CD14-positive monocyte (primary cell): ENCODE measurements around the gene AKAP6. TPM values are rescaled to one million over a fixed set of nuclear protein-coding genes. Genes with fewer than 3 reads are reported as not detected.

Source experiments
- DNase-seq, 3 donors: peaks; one replicate each; pipeline ENCODE4 v3.0.0-alpha.2; 2011 to 2022
- H2AFZ ChIP-seq: 2 replicates; pipeline ENCODE4 v1.6.0; 2012; ENCODE audit warnings: mild to moderate bottlenecking, low read depth, low read length, inconsistent platforms; ENCODE audit not compliant: insufficient read depth, poor library complexity, severe bottlenecking
- H3K27ac ChIP-seq, 2 donors: 1 replicate in 1 of 2; 2 replicates in 1 of 2; pipeline ENCODE4 v1.5.1; 2012 to 2013; ENCODE audit warnings: low read length in 2 of 2, control low read depth in 1 of 2, inconsistent platforms in 1 of 2, low read depth in 1 of 2, mild to moderate bottlenecking in 1 of 2
- H3K27me3 ChIP-seq, 2 donors: one replicate each; pipeline versions ENCODE4 v1.6.0 to v1.6.1; 2011 to 2013; ENCODE audit warnings: low read length in 2 of 2; ENCODE audit not compliant: control insufficient read depth in 2 of 2, insufficient read depth in 2 of 2
- H3K36me3 ChIP-seq, 2 donors: replicated peaks in 1 of 2; 1 replicate in 1 of 2; 2 replicates in 1 of 2; pipeline versions ENCODE4 v1.5.1 to v1.6.1; 2012 to 2013; ENCODE audit warnings: low read length in 2 of 2, control low read depth in 1 of 2, inconsistent platforms in 1 of 2, mild to moderate bottlenecking in 1 of 2; ENCODE audit not compliant: insufficient read depth in 2 of 2, control insufficient read depth in 1 of 2
- H3K4me1 ChIP-seq, 2 donors: 1 replicate in 1 of 2; 2 replicates in 1 of 2; pipeline versions ENCODE4 v1.5.1 to v1.6.1; 2012 to 2013; ENCODE audit warnings: low read length in 2 of 2, control low read depth in 1 of 2, inconsistent platforms in 1 of 2, mild to moderate bottlenecking in 1 of 2, moderate library complexity in 1 of 2; ENCODE audit not compliant: insufficient read depth in 2 of 2, control insufficient read depth in 1 of 2
- H3K4me2 ChIP-seq: replicated peaks from 2 replicates; pipeline ENCODE3; 2012; ENCODE audit warnings: low read length, moderate library complexity, mild to moderate bottlenecking; ENCODE audit not compliant: poor library complexity, severe bottlenecking; ENCODE audit errors: extremely low read depth
- H3K4me3 ChIP-seq, 3 experiments: fragments of 200-600 bp in 1 of 3; sonication (generic) in 1 of 3; replicated peaks in 1 of 3; 1 replicate in 2 of 3; 2 replicates in 1 of 3; pipeline ENCODE4 v1.5.1; 2011 to 2013; ENCODE audit warnings: low read length in 3 of 3, mild to moderate bottlenecking in 3 of 3, control low read depth in 2 of 3, low read depth in 2 of 3, inconsistent platforms in 1 of 3, moderate library complexity in 1 of 3
- H3K79me2 ChIP-seq: 2 replicates; pipeline ENCODE4 v1.6.0; 2012; ENCODE audit warnings: mild to moderate bottlenecking, control low read depth, inconsistent platforms, low read length, moderate library complexity; ENCODE audit not compliant: insufficient read depth
- H3K9ac ChIP-seq: 2 replicates; pipeline ENCODE4 v1.6.0; 2017; ENCODE audit warnings: low read length, mild to moderate bottlenecking; ENCODE audit not compliant: insufficient read depth, poor library complexity, severe bottlenecking
- H3K9me3 ChIP-seq, 2 donors: replicated peaks in 1 of 2; 1 replicate in 1 of 2; 2 replicates in 1 of 2; pipeline versions ENCODE4 v1.5.1 to v1.6.1; 2012 to 2013; ENCODE audit warnings: low read length in 2 of 2, control low read depth in 1 of 2; ENCODE audit not compliant: control insufficient read depth in 1 of 2, insufficient read depth in 1 of 2
- H4K20me1 ChIP-seq: 2 replicates; pipeline ENCODE4 v1.6.0; 2012; ENCODE audit warnings: mild to moderate bottlenecking, low read length, control low read depth, moderate library complexity; ENCODE audit not compliant: insufficient read depth
- H3K27ac Mint-ChIP-seq, 7 donors: one replicate each; pipeline ENCODE4 v1.8.0; 2020; ENCODE audit warnings: mild to moderate bottlenecking in 7 of 7, mixed read lengths in 7 of 7, moderate library complexity in 6 of 7, inconsistent platforms in 2 of 7
- H3K27me3 Mint-ChIP-seq, 3 donors: one replicate each; pipeline ENCODE4 v1.8.0; 2021 to 2022; ENCODE audit warnings: low read depth in 3 of 3, mild to moderate bottlenecking in 3 of 3, mixed read lengths in 3 of 3, moderate library complexity in 3 of 3, inconsistent platforms in 1 of 3
- H3K36me3 Mint-ChIP-seq, 2 donors: one replicate each; pipeline ENCODE4 v1.8.0; 2020; ENCODE audit warnings: mixed read lengths in 2 of 2, inconsistent platforms in 1 of 2, mild to moderate bottlenecking in 1 of 2
- H3K4me1 Mint-ChIP-seq: one replicate; pipeline ENCODE4 v1.8.0; 2020; ENCODE audit warnings: mild to moderate bottlenecking, mixed read lengths
- H3K4me3 Mint-ChIP-seq, 2 donors: one replicate each; pipeline ENCODE4 v1.8.0; 2020; ENCODE audit warnings: mild to moderate bottlenecking in 2 of 2, mixed read lengths in 2 of 2, moderate library complexity in 1 of 2
- H3K9me3 Mint-ChIP-seq, 7 donors: one replicate each; pipeline ENCODE4 v1.8.0; 2020 to 2022; ENCODE audit warnings: mixed read lengths in 7 of 7, mild to moderate bottlenecking in 6 of 7, moderate library complexity in 6 of 7, inconsistent platforms in 2 of 7
- CTCF ChIP-seq: fragments of 200-600 bp; IDR thresholded peaks from one replicate; pipeline ENCODE4 v1.8.0; 2022; ENCODE audit warnings: antibody characterized with exemption, mild to moderate bottlenecking
- WGBS: methylation state at CpG from one replicate; pipeline ENCODE4 v1.1.5; 2013; ENCODE audit warnings: missing lambda C conversion rate; ENCODE audit not compliant: insufficient coverage; 5-methylcytosine and 5-hydroxymethylcytosine counted together
- intact Hi-C, 2 donors: fragments of 100-400 bp; cut with micrococcal nuclease; formaldehyde crosslinking; loops; one replicate each; pipeline versions ENCODE4 v1.15.0 to v1.15.1; 2023
- polyA plus RNA-seq, 3 donors: library from polyadenylated mRNA; depleted of rRNA in 1 of 3; unstranded in 2 of 3; stranded (reverse) in 1 of 3; fragments of 300-500 nt in 2 of 3; fragments of >200 nt in 1 of 3; fragmentation: Illumina TruSeq in 2 of 3; gene quantifications; 1 replicate in 2 of 3; 2 replicates in 1 of 3; pipeline ENCODE4 v1.2.3, GENCODE V29; 2012 to 2021

The AKAP6 gene
- polyA plus RNA-seq, 3 donors = not detected

DNA sequence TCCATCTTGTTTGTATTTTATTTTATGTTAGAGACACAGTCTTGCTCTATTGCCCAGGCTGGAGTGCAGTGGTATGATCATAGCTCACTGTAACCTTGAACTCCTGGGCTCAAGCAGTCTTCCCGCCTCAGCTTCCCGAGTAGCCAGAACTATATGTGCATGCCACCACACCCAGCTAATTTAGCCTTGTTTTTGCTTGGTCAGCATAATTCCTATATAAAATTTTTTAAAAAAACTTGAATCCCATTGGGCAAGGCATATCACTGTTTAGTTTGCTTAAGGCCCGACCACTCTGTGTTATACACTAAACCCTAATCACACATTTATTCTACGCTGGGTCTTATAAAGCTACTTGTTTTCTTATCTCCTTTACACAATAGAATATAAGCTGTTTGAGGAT lies 266.4 kb downstream of the AKAP6 start:
- no peak overlapping the region for H3K4me3 ChIP-seq
- H3K4me3 Mint-ChIP-seq = no peak overlapping the region
- H3K27me3 ChIP-seq = no peaks in the 10 kb centered on the region
- H3K4me1 ChIP-seq = no peaks in the 10 kb centered on the region
- no peak overlapping the region for H2AFZ ChIP-seq
- peaks cover under 1 to 4% (median 1%) of the 10 kb centered on the region in 3 donors for H3K27me3 Mint-ChIP-seq
- H3K27ac ChIP-seq = no peak overlapping the region
- H3K4me1 Mint-ChIP-seq = no peaks in the 10 kb centered on the region
- no peak overlapping the region for H3K9ac ChIP-seq
- H3K36me3 Mint-ChIP-seq = no peaks in the 10 kb centered on the region
- H4K20me1 ChIP-seq = no peaks in the 10 kb centered on the region
- H3K79me2 ChIP-seq = no peaks in the 10 kb centered on the region
- intact Hi-C loops = no loop called here
- no peak for DNase-seq
- no peak overlapping the region for H3K27ac Mint-ChIP-seq
- 94% methylated on average over 2 of the region's 4 CpGs for WGBS
- H3K36me3 ChIP-seq = no peaks in the 10 kb centered on the region
- H3K9me3 Mint-ChIP-seq = no peaks in the 10 kb centered on the region
- TF ChIP-seq CTCF = no peak
- H3K4me2 ChIP-seq = no peak overlapping the region
- H3K9me3 ChIP-seq = no peaks in the 10 kb centered on the region

GRCh38 chr14:32596390-32596789 lies 267.3 kb downstream of the AKAP6 start:
- Mint-ChIP-seq H3K27ac (no peak overlapping the region), H3K27me3 (peaks cover 1 to 4% (median 3%) of the 10 kb centered on the region in 3 donors), H3K4me3 (no peak overlapping the region), H3K4me1 (no peaks in the 10 kb centered on the region), H3K36me3 (no peaks in the 10 kb centered on the region), H3K9me3 (no peaks in the 10 kb centered on the region)
- WGBS = no CpG with 5 or more reads among the region's 2 CpGs
- DNase-seq = no peak
- Histone ChIP-seq H3K27ac (no peak overlapping the region), H3K9ac (no peak overlapping the region), H3K9me3 (no peaks in the 10 kb centered on the region), H3K4me1 (no peaks in the 10 kb centered on the region), H4K20me1 (no peaks in the 10 kb centered on the region), H3K27me3 (no peaks in the 10 kb centered on the region), H3K4me2 (no peak overlapping the region), H3K79me2 (no peaks in the 10 kb centered on the region), H3K36me3 (no peaks in the 10 kb centered on the region), H2AFZ (no peak overlapping the region), H3K4me3 (no peak overlapping the region)
- TF ChIP-seq CTCF = no peak
- intact Hi-C loops = no loop called here
